Bronchial smooth muscle cell (primary cell): Measurements from ENCODE around the gene TBX22. TPM values are rescaled to one million over a fixed set of nuclear protein-coding genes. Genes with fewer than 3 reads are reported as not detected.

ENCODE experiments used
- total RNA-seq: library from RNA; depleted of rRNA; stranded (reverse); fragments of >200 nt; gene quantifications from 2 replicates; pipeline ENCODE4 v1.2.1, GENCODE V29; 2014

Gene TBX22
- total RNA-seq = not detected in 2 replicates

GRCh38 chrX:80014141-80014940 is at the start of gene TBX22:
Gene TBX22, plus strand, starts transcription at chrX:80014753. Its CDS starts 7,517 bp downstream, at chrX:80022270.

